ENCODE results near the gene LAMA5.

Gene LAMA5

DNA sequence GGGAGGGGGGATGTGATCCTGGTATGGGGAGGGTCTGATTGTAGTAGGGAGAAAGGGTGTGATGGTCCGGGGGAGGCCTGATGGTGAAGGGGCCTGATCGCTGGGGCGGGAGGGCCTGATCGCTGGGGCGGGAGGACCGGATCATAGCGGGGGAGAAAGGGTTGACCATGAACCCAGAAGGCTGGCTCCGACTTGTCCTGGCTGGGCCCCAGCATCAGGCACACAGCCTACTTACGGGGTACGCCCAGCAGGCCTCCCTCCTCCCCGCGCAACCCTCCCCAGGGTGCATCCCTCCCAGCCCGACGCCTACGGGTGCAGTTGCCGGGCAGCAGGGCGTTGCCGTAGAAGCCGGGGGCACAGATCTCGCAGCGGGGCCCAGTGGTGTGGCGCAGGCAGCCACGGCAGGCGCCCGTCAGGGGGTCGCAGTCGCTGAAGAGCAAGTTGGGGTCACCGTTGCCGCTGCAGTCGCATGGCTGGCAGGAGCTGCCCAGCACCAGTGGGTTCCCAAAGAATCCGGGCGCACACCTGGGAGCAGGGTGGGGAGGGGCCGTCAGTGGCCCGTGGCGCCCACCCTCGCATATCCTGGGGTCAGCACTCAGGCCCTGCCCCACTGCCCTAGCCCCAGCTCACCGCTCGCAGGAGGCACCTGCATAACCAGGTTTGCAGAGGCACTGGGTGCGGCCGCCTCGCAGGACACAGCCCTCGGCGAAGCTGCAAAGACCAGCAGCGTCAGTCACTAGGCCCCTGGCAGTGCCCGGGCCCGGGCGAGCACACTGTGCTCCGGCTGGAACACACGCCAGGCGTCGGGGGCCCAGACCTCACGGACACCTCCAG is 43.7 kb downstream of the LAMA5 start:
- FAIRE-seq (no peak), DNase-seq (ENCODE audit: extremely low spot score, insufficient read length, low read depth) (no peak)

DNA sequence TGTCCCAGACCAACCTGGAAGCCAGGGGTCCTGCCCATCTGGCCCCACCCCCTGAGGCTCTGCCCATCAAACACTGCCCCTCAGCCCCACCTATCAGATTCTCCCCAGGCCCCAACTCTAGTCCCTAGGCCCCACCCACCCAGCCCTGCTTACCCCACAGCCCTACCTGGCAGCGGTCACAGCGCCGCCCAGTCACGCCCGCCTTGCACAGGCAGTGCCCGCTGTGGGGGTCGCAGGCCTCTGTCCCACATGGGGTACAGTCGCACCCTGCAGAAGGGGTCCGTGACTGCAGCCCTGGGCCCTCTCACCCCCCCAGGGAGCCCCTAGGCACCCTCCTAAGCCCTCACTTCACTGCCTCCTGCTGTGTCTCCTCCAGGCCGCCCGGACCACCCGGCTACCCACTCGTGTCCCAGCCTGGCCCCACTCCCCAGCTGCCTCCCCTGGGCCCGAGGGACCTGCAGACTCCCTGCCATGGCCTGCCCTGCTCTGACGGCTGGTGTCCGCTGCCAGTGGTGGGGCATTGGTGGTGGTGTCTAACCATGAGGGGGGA is 44.5 kb downstream of the LAMA5 start:
- FAIRE-seq, result no peak

DNA sequence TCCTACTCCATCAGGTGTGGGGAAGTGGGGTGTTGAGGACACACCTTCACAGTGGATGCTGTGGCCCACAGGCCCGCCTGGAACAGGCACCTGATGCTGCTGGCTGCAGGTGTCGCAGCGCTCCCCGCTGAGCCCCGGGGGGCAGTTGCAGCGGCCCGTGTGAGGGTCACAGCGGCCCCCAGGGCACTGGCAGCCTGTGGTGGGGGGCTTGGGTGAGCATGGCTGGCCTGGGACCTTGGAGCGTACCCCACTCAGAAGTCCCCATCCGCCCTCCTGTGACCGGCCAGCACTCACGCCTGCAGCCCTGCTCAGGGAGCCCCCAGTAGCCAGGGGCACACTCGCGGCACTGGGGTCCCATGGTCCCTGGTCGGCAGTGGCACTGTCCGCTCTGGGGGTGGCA is 45.1 kb downstream of the LAMA5 start:
- DNase-seq (ENCODE audit: extremely low spot score, insufficient read length, low read depth), result no peak

More for the DNA sequence above, 44.5 kb downstream of the LAMA5 start:
- DNase-seq (ENCODE audit: extremely low spot score, insufficient read length, low read depth), result no peak

DNA sequence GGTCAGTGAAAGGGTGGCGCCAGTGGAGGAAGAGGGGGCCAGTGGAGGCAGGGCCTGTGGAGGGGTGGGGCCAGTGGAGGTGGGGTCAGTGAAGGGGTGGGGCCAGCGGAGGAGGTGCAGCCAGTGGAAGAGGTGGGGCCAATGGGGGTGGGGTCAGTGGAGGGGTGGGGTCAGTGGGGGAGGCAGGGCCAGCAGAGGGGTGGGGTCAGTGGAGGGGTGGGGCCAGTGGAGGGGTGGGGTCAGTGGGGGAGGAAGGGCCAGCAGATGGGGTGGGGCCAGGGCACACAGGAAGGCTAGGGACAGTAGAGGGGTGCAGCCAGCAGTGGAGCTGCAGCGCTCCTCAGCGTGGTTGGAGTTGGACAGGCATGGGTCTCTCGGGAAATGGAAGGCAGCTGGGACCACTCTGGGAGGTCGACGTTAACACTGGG is 45.6 kb downstream of the LAMA5 start:
- DNase-seq (ENCODE audit: extremely low spot score, insufficient read length, low read depth), result no peak
- FAIRE-seq, result no peak

More for the DNA sequence above, 45.1 kb downstream of the LAMA5 start:
- no peak for FAIRE-seq

DNA sequence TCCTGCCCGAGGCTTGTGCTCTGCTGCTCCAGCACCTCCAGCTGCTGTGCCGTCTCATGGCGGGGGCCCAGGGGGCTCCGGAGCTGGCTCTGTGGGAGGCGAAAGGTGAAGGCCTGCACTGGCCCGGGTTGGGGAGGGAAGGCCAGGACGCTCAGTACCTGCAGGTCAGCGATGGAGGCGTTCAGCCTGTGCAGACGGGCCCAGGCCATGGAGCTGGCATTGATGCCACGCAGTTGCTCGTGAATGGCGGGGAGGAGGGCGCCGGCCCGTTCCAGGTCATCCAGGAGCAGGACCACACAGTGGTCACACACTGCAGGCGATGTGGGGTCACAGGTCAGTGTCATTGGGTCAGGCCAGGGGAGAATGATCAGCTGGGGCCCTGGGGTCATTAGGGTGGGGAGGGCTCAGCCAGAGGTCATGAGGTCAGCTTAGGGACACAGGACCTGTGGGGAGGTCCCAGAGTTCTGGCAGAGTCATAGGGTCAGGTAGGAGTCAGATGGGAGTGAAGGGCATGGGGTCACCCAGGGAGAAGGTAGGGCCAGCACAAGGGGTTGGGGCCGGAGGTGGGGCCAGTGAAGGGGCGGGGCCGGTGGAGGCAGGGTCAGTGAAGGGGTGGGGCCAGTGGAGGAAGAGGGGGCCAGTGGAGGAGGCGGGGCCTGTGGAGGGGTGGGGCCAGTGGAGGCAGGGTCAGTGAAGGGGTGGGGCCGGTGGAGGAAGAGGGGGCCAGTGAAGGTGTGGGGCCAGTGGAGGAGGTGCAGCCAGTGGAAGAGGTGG is 46.3 kb downstream of the LAMA5 start:
- no peak for FAIRE-seq
- no peak for DNase-seq (ENCODE audit: extremely low spot score, insufficient read length, low read depth)

DNA sequence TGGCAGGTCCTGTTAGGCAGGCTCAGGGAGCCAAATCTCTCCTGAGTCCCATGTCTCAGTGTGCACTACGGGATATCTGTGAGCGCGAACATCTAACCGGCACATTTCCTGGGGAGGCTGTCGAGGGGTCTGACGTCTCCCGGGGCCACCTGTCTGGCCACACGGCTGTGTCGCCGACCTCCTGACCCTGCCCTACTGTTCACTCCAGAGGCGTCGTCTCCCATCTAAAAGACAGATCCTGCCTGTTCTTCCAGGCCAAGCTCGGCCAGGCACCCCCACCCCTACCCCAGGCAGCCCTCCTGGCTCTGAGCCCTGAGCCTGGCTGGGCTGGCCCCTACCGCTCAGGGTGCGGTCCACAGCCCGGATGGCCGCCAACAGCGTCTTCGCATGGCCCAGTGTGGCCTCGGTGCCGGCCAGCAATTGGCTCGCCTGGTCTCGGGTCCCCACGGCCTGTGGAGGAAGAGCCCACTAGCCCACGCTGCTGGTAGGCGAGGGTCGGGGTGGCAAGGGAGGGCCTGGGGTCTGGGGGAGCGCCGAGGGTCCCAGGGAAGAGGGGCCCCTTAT is 47.7 kb downstream of the LAMA5 start:
- DNase-seq (ENCODE audit: extremely low spot score, insufficient read length, low read depth) (no peak), FAIRE-seq (no peak)

DNA sequence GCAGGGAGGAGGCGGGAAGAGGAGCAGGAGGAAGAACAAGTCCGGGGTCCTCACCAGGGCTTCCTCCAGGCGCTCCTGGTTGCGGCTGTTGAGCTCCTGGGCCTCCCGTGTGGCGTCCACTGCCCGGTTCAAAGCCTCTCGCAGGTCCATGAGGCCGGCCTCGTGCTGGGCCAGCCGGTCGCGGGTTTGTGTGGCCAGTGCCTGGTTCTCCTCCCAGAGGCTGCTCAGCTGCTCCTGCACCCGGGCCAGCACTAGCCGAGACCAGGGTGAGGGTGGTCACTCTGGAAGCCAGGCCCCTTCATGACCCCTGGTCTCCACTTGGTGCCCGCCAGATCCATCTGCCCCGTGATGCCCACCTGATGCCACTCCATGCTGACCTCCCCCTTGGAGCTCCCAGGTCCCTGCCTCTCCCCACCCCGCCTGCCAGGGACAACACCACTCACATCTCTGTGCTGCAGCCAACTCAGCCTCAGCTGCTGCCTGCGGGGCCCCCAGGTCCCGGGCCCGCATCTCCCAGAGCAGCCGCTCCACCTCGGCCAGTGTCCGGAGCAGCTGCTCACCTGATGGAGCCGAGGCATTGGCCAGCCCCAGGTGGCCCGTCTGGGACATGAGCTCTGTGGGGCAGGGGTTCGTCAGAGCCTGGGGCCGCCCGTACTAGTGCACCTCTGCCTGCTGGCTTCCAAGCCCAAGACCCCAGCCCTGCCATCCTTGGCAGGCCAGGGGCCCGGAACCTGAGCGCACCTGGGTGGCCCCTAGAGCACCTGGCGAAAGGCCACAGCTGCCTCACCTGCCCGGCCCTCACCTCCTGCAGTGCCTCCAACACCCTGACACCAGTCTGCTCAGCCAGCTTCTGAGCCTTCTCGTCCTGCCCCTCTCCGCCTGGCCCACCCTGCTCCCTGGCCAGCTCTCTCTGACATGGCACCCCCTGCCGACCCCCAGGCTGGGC is 48.4 kb downstream of the LAMA5 start:
- FAIRE-seq, result no peak
- no peak for DNase-seq (ENCODE audit: extremely low spot score, insufficient read length, low read depth)

DNA sequence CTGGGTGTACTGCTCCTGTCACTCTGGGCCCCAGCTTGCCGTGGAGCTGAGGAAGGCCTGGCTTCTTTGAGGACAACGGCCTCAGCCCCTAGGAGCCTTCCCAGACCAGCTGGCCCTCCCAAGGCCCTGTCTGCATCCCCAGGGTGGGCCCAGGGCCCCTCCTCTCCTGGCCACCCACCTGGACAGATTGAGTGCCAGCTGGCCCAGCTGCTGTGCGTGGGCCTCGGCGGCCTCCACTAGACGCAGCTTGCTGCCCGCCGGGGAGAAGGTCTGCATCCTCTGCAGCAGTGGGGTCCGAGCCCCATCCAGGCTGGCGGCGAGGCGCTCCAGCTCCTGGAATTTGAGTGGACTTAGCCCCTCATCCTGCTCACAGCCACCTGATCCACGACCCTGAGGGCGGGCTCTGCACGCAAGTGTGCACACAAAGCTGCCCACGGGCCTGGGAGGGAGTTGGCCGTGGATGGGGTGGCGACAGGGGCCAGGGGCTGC is 49.9 kb downstream of the LAMA5 start:
- no peak for DNase-seq (ENCODE audit: extremely low spot score, insufficient read length, low read depth)
- no peak for FAIRE-seq

DNA sequence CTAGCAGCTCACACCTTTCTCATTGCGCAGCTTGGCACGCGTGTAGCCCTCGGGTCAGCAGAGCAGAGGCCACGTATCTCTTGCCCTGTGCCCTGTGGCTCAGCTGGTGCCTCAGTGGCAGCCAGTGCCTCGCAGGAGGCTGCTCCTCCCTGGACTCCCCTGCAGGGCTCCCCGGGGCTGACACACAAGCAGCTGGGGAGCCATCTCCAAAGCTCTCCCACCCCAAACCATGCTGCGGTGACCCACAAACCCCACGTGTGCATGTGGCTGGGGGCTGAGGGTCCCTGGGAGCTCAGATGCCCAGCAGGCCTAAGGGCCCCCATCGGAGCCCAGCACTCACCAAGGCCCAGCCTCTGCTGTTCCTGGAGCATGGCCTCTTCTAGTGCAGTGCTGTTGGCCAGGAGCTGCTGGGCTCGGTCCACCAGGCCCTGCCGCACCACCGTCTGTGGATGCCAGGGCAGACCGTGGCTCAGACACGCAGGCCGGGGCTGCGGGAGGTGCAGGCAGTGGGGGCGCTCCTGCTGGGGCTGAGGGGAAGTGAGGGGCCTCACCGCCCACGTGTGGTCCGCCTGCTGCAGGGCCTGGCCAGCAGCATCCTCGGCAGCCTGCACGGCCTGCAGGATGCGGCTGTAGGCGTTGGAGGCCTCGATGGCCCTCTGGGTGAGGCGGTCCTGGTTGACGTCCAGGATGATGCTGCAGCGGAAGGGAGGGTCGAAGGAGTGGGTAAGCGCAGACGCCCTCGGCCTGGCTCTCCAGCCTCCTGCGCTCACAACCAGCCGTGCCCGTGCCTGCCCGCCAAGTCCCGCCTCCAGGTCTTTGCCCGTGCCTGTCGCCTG is 50.6 kb downstream of the LAMA5 start:
- no peak for FAIRE-seq
- no peak for DNase-seq (ENCODE audit: extremely low spot score, insufficient read length, low read depth)

DNA sequence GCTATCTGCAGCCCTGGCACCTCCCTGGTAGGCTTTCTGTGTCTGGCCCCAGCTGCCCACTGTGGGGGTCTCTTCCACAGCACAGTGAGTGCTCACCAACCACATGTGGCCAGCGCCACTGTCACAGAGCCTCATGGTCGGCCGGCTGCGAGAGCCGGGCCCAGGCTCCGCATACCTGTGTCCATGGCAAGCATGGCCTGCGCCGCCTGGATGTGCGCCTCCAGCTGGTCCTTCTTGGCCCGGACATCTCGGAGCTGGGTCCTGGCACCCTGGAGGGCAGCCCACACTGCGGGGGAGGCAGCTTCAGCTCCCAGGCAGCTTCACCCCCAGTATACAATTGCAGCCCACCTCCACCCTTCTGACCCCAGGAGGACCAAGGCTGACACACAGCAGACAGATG is 51.3 kb downstream of the LAMA5 start:
- no peak for FAIRE-seq

DNA sequence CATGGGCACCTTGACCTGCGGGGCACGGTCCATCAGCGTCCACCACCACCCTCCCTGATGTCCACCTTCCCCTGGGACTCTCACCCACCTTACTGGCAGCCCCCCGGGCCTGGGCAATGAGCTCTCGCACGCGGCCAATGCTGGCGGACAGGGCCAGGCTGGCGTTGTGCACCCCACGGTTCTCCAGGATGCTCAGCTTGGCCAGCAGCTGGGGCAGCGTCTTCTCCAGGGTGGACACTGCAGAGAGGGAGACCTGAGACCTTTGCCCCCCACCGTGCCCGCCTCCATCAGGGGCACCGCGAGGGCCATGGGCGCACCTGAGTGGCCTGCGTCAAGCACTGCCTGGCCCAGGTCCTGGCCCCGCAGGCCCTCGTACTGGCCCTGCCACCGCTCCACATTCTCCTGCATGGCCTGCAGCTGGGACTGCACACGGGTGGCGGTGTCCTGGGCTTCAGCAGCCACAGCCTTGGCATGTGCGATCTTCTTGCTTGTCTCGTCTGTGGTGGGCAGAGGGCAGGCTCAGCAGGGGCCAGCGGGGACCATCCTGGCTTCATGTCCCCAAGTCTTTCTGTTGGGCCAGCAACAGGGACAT is 52.3 kb downstream of the LAMA5 start:
- FAIRE-seq, result no peak
- DNase-seq (ENCODE audit: extremely low spot score, insufficient read length, low read depth), result no peak

More for the DNA sequence above, 51.3 kb downstream of the LAMA5 start:
- DNase-seq (ENCODE audit: extremely low spot score, insufficient read length, low read depth), result no peak

DNA sequence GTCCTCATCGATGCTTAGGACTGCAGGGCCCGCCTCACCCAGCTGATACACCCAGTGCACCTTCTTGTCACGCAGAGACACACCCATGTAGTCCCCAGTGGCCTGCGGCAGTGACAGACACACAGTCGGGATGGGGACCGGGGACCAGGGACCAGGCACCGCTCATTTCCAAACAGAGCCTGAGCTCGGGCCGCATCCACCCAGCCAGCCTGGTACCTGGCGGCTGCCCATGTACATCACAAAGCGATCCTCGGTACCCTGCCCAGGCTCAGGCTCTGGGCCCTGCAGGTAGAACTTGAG is 52.8 kb downstream of the LAMA5 start:
- DNase-seq (ENCODE audit: extremely low spot score, insufficient read length, low read depth), result no peak
- no peak for FAIRE-seq

DNA sequence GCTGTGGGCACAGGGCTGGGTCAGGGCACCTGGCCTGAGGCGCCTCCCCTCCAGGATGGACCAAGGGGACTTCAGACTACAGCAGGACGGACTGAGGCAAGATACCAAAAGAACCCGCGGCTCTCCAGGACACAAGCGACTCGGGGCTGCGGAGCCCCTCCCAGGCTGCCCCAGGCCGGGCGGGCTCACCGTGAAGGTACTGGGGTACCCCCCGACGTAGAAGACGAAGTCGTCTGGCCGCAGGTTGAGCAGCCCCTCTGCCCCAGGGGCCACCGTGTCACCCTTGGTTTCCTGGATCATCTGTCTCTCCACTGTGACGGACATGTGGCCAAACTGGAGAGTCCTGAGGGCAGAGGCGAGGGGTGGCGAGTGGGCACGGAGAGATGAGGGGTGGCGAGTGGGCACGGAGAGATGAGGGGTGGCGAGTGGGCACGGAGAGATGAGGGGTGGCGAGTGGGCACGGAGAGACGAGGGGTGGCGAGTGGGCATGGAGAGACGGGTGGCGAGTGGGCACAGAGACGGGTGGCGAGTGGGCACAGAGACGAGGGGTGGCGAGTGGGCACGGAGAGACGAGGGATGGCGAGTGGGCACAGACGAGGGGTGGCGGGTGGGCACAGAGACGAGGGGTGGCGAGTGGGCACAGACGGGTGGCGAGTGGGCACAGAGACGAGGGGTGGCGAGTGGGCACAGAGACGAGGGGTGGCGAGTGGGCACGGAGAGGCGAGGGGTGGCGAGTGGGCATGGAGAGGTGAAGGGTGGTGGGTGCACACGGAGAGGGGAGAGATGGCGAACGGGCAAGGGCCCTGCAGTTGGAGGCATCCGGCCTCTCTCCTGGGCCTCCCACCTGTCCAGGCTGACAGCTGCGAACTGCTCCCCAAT is 53.4 kb downstream of the LAMA5 start:
- FAIRE-seq, result no peak
- no peak for DNase-seq (ENCODE audit: extremely low spot score, insufficient read length, low read depth)

DNA sequence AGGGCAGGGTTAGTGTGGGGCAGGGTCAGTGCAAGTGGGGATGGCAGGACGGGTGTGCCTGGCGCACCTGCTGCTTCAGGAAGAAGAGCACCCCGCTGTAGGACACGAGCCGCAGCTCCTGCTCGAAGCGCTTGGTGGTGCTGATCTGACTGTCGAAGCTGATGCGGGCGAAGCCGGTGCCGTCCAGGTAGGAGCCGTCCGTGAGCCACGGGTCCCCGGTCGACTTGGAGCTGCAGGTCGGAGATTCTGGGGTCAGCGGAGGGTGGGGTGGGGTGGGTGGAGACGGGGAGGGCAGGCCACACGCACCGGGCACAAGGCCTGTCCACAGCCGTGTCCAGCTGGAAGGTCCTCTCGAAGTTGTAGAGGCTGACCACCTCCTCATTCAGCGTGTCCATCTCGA is 54.1 kb downstream of the LAMA5 start:
- no peak for FAIRE-seq
- no peak for DNase-seq (ENCODE audit: extremely low spot score, insufficient read length, low read depth)

DNA sequence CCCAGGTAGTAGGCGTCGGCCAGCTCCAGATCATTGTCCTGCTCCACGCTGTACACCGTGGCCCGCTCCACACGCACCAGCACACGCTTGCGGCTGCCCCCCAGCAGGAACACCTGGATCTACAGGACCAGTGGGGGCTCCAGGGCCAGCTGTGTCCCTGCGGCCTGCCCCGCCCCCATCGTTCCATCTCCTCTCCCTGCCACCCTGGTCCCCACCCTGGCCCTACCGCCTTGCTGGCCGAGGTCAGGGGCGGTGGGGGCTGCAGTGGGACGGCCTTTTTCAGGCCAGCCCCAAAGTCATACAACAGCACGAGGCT is 54.5 kb downstream of the LAMA5 start:
- FAIRE-seq, result no peak

DNA sequence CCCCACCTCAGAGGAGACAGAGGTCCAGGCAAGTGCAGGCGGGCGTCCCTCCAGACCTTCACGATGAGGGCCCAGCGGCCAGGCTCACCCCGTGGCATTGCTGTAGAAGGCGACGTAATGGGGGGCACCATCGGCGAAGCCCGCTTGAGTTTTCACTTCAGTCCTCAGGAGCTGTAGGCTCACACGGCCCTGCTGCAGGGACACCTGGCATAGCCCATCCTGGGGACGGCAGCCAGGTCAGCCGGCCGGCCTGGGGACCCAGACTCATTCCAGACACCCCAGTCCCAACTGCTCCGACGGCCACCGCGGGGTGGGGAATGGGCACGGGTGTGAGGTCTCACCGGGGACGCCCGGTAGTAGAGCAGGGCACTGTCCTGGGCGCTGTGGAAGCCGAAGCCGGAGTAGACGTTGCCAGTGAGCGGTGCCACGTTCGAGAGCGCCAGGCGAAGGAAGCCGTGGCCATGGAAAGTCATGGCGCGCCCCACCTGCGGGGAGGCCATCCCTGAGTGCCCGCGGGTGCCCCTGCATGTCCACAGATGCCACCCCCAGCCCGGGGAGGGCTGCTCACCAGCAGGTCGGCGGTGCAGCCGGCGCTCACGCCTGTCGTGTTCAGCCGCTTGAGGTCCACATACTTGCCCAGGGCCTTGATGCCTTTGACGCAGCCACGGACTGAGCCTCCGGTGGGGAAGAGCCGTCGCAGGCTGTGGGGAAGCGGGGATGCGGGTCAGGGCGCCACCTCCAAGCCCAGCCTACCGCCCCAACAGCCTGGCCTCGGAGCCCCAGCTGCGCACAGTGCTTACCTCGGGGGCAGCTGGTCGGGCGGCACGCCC is 55.1 kb downstream of the LAMA5 start:
- FAIRE-seq, result no peak
- no peak for DNase-seq (ENCODE audit: extremely low spot score, insufficient read length, low read depth)

More for the DNA sequence above, 54.5 kb downstream of the LAMA5 start:
- no peak for DNase-seq (ENCODE audit: extremely low spot score, insufficient read length, low read depth)

DNA sequence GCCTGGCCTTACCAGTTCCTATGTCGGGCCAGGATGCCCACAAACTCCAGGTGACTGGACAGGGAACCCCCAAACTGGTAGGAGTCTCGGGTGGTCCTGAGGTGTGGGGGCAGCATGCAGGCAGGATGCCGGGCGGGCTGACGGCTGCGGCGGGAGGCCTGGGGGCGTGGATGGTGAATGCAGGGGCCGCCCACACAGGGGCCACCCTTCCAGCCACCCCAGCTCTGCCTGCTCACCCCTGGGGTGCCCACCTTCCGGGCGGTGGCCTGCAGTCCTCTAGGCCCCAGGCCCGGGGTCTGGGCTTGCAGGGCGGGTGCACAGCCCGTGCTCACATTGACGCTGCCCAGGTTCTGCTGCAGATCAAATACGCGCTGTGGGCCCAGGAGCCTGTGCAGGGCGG is 56.0 kb downstream of the LAMA5 start:
- no peak for DNase-seq (ENCODE audit: extremely low spot score, insufficient read length, low read depth)
- no peak for FAIRE-seq
